PC-9 (cell line): ENCODE data around the gene MLXIP.
"Not testable (repeated sequence)": the region's sequence is repeated elsewhere in the genome, so short reads cannot be mapped to it uniquely, and the experiment has no call there.

Source experiments
- CTCF ChIP-seq: fragments of 200-600 bp; sonication (generic); conservative IDR thresholded peaks from 2 replicates; pipeline ENCODE4 v1.6.1; 2017; ENCODE audit warnings: mixed run types, antibody characterized with exemption, mild to moderate bottlenecking, moderate library complexity
- EZH2 ChIP-seq: fragments of 200-600 bp; sonication (generic); IDR thresholded peaks from 2 replicates; pipeline ENCODE4 v1.8.0; 2017; ENCODE audit warnings: antibody characterized with exemption, low read depth

- TF ChIP-seq CTCF, EZH2: not testable (repeated sequence)
Measured at GRCh38 chr12:122105496-122105895, 26.9 kb downstream of the MLXIP start.
